Measurements from ENCODE around the gene ACSF2.
A peak's percentile ranks its signal among the peaks of the same experiment; 100 is the strongest.
"Not testable (repeated sequence)": the region's sequence is repeated elsewhere in the genome, so short reads cannot be mapped to it uniquely, and the experiment has no call there.

Gene ACSF2, protein sequence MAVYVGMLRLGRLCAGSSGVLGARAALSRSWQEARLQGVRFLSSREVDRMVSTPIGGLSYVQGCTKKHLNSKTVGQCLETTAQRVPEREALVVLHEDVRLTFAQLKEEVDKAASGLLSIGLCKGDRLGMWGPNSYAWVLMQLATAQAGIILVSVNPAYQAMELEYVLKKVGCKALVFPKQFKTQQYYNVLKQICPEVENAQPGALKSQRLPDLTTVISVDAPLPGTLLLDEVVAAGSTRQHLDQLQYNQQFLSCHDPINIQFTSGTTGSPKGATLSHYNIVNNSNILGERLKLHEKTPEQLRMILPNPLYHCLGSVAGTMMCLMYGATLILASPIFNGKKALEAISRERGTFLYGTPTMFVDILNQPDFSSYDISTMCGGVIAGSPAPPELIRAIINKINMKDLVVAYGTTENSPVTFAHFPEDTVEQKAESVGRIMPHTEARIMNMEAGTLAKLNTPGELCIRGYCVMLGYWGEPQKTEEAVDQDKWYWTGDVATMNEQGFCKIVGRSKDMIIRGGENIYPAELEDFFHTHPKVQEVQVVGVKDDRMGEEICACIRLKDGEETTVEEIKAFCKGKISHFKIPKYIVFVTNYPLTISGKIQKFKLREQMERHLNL

DNA sequence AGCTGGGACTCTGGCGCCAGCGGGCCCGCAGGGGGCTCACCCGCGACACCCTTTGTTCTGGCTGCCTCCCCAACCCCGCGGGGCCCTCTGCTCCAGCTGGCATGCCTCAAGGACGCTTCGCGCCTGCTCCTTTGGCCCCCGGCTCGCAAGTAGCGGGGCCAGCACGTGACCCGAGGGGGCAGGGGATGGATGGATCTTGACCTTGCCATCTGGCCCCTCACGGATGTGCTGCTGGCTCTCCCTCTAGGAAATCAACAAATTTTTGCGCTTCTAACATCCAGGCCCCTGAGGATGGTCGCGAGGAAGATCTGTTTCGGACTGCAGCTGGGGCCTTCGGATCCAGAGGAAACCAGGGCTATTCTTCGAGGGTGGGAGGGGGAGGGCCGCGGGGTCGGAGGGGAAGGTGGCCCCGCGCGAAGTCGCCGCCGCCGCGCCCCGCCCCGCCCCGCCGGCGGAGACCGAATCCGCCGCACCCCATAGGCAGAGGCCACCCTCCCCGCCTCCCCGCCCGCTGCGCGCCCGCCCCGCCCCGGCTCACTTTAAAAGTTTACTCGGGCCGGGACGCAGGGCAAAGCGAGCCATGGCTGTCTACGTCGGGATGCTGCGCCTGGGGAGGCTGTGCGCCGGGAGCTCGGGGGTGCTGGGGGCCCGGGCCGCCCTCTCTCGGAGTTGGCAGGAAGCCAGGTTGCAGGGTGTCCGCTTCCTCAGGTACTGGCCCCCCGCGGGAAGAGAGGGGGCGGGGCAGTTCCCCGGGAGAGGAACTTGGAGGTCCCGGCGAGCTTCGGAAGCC is at the start of gene ACSF2:
ACSF2 (plus strand) TSS at position 537 of the 790 bp plus-strand sequence; CDS start at position 581, 44 bp downstream.
- DNase-seq = peak; percentile 67

DNA sequence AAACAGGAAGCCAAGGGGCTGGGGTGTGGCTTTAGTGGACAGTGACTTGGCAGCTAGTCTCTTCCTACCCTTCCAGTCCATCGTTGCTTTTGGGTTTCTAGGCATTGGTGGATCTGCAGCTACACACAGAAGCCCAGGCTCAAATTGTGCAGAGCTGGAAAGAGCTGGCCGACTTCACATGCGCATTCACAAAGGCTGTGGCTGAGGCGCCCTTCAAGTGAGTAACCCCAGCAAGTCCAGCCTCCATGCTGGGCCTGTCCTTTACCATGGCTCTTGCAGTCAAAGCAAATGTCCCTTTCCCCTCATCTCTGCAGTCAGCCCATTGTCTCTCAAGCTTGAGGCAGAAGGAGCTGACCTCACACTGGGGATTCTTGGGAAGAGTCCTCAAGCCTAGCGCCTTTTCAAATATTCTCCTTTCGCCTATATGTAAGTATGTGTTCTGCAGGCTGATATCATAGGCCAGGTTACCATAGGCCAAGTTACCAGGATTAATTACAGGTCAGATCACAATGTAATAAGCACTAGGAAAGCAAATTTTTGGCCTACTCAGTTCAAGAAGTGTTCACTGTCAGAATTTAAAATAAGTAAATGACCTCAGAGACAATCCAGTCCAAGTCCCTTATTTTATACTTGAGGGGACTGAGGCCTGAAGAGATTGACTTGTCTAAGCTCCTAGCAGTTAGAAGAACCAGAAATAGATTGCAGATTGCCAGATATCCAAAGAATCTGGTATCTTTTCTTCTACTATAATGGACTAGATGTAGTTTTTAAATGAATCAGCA is 46.5 kb upstream of the ACSF2 start:
- DNase-seq = no peak

DNA sequence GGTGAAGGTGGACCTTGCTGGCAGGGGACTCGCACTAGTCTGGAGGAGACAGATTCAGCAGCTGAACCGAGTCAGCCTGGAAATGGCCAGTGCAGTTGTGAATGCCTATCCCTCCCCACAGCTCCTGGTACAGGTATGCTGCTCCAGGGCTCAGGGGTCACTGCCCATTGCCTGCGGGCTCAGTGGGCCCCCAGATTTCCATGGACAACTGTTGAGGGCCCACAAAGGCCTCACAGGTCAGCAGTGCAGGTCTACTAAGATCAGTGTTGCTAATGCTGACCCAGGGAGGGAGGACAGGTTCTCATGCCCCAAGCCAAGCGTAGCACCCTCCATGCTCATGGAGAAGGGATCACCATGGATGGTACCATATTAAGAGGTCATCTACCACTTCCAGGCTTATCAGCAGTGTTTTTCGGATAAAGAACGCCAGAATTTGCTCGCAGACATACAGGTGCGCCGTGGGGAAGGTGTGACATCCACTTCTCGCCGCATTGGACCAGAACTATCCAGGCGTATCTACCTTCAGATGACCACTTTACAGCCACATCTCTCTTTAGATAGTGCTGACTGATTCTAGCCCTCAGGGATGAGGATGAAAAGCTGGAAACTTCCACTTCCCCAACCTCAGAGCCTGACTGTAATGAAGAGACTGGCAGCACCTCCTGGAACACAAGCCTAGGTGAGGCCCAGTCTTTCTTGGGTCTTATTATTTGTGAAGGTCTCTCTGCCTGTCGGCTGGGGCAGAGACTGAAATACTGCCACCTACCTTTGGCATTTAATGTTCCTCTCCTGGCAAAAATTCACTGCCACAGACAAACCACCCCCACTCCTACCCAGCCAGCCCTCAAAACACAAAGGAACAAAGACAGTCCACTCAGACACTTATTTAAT is 45.4 kb upstream of the ACSF2 start:
- DNase-seq = no peak

DNA sequence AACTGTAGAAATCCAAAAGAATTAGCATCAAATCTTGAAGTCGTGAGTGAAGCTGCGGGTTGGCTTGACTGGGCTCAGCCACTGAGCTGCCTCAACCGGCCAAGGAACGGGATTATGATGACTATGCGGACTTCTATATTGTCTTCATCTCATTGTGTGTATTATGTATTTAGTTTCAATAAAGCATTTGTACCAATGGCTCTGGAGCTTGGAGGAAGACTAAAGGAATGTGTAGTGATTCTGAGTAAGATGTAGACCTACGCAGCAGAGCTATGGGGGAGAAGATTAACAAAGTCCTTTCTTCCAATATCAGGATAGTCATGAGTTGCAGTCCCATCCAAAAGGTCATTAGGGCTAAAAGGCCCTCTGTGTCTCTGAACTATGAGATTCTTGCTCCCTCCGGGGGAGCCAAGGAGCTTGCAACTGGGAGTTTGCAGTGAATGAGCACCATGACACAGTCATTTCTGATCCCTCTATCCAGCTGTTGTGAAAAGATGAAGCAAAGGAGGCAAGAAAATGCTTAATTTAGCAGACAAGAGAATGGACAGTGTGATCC is 44.7 kb upstream of the ACSF2 start:
- no peak for DNase-seq

DNA sequence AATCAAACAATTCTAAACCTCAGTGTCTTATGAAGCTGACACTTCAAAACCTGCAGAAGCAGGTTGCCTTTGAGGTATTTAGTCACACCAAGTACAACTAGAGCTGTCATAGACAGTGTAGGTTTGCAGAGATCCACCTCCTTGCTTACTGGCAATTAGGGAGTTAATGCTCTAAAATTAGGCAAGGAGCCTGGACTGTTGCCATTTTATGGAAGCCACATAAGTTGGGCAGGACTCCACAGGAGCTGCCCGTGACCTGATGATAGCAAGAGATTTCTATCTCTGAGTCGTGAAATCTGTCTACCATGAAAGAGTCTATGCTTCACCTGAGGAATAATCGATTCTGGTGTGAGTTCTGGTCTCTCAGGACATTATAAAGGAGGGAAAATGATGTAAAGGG is 44.1 kb upstream of the ACSF2 start:
- no peak for DNase-seq

DNA sequence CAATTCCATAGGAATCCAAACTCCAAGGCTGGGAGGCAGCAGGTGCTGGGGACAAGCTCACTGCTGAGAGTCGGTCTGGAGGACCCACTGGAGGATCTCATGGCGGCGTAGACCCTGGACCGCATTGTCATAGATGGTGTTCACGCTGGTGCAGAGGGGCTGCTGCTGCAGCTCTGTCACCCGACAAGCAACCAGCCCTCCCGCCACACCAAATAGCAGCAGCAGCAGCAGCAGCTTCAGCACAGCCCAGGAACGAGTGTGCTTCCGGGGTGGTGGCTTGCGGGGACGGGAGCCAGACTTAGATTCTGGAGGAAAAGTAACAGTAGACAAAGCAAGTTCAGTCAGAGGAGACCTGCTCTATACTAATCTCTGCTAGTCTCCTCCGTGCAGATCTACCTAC is 43.1 kb upstream of the ACSF2 start:
- DNase-seq = no peak

DNA sequence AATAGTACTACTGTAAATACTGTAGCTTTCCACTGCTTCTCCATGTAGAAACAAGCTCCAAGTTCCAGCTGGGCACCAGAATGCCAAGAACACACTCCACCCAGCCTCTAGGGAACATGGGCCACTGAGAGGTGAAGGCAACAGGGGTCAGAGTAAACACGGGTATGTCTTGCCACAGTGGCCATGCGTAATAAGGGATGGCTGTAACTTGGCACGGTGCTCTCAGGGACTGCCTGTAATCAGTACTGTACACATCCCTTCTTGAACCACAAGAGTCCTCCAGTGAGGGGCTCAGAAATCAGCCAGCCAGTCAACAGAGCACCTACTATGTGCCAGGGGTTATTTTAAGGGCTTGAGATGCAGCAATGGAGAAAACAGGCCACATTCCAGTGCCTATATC is 39.5 kb upstream of the ACSF2 start:
- no peak for DNase-seq

DNA sequence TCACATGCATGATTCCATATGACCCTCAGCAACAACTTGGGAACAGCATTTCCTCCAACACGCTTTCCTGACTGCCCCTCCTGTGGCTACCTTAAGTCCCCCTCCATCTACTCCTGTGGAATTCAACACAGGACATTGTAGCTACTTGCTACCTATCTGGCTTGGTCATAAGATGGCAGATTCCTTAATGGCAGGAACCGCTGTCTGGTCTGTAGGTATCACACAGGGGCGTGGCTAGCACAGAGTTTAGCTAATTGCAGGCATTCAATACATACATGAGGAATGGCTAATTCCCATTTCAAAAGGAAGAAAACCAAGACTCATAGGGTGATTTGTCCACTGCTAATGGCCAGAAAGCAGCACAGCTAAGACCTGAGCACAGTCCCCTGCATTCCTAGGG is 37.3 kb upstream of the ACSF2 start:
- no peak for DNase-seq

DNA sequence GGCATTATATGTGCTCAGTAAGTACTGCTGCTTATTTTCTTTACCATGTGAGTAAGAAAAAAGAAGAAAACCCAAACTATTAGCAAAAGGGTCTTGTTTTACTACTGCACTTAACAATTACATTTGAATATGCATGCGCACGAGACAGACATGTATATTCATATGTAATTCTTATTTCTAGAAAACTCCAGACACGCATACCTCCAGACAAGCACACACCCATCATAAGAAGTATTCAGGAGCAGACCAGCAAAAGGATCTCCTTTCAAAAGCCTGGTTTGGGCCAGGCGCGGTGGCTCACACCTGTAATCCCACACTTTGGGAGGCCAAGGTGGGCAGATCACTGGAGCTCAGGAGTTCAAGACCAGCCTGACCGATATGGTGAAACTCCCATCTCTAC is 36.5 kb upstream of the ACSF2 start:
- DNase-seq = no peak

DNA sequence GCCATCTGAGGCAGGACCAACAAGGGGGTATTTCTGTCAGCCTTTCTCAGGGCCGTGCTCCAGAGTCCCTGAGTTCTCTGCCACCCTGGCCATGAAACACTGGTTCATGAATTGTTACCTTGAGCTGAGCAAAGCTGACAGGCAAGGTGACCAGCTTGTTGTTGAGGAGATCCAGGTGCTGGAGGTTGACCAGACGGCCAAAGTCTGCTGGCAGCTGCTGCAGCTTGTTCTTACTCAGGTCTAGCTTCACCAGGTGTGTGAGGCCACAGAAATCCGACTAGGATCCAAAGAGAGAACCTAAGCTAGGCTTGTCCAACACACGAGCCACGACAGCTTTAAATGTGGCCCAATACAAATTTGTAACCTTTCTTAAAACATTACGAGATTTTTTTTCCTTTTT is 33.4 kb upstream of the ACSF2 start:
- DNase-seq = no peak

DNA sequence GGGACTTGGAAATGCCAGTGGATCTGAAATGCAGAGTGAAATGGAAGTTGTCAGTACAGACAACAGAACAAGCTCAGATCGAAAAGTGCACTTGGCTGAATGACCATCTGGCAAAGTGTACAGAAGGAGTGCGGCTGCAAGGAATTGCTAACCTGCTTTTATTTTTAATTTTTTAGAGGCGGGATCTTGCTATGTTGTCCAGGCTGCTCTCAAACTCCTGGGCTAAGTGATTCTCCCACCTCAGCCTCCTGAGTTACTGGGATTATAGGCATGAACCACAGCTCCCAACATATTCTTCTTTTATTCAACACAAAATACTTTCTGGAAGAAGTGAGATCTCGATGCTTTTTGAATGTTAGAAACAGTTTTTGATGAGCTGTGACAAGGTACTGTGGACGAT is 32.3 kb upstream of the ACSF2 start:
- DNase-seq = no peak

DNA sequence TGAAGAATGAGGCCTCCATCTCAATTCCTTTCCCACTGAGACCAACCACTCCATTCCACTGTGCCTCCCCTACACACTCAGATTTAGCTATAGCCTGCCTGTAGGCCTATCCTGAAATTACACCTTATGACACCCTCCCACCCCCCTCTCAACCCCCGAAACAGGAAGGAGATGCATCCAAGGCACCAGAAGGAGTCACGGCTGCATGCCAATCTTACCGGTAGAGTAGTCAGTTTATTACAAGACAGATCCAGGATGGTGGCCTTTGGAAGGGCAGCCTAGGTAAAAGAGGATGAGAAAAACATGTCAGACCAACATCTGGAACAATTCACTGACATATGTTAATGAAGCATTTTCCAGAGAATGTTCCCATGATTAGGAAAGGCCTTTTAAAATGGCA is 31.3 kb upstream of the ACSF2 start:
- no peak for DNase-seq

DNA sequence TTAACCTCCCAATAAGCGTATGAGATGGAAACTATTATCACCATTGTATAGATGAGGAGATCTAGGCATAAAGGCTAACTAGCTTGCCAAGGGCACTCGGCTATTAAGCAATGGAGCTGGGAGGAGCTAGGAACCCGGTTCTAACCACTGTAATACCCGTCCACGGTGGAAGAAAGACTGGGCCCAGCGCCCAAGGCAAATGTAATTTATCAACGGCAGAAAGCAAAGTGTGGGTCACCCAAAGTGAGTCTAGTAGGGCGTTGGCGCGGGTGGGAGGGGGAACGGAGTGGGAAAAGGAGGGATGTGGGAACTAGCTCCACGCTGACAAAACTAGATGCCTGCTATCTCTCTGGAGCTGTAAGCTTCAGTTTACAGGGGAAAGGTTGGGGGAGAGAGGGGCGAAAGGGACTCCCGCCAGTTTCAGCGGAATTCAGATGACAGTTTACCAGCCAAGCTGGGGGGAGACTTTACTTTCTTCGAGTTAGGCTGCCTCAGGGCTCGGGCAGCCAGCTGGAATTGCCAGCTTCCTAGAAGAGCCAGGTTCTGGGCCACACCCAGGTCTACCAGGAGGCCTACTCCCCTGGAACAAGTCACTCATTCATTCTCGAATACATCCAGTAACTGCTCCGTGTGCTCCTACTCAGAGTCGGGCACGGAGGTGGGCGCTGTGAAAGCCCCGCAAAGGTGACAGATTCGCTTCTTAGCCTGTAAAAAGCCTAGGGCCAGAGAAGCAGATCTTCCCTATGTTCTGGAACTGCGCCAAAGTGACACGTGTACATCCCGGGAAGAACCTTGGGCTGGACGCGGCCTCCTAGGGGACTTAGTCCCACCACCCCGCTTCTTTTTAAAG is 29.5 kb upstream of the ACSF2 start:
- DNase-seq = peak; percentile 40

DNA sequence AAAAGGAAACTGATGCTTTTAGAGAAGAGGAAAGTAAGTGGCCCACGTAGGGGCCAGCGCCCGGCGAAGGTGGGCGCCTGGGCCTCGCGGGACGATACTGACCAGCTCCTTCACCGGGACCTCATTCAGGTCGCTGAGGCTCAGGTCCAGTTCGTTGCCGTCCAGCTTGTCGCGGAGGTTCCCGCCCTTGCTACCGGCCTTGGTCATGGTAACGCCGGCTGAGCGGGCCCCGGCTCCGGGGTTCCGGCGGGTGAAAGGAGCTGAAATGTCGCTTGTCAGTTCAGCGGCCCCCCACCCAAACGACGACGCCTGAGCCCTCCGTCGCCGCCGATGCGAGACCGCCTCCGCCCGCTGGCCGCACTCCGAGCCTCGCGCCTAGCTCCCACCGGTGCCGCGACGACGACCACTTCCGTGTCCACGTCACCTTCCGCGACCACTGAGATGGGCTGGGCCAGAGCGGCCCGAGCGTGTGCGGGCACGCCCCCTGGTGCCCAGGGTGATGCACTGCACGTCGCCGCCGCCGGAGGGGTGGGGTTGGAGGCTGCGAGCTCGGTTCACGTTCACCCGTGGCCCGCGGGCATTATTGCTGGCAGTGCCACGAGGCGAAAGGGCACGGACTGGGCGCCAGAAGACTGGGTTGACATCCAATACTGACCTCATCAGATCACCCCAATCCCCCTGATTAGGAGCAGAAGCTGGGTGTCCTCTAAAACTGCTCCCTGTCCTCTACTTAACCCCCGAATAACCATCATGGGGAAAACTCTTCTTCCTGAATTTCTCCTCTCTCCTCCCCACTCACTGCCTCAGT is 28.7 kb upstream of the ACSF2 start, which contains the start of gene LRRC59:
LRRC59 (minus strand) TSS at position 413 of the 808 bp plus-strand sequence; CDS start at position 207, 206 bp downstream.
- DNase-seq = peak; percentile 92

DNA sequence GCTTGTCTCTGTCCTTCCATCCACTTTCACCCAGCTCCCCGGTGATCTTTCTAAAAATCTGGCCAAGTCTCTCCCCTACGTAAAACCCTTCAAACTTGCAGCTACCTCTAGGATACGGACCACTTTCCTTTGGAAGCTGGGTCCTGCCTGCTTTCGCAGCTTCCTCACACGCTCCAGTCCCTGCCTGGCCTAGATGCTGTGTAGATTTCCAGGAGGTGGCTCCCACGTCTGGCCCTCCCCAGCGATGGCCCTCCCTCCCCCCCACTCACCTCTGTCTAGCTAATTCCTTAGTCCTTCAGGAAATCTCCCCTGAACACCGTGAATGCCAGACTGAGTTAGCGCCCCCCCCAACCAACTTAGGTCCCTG is 28.1 kb upstream of the ACSF2 start:
- DNase-seq = no peak

DNA sequence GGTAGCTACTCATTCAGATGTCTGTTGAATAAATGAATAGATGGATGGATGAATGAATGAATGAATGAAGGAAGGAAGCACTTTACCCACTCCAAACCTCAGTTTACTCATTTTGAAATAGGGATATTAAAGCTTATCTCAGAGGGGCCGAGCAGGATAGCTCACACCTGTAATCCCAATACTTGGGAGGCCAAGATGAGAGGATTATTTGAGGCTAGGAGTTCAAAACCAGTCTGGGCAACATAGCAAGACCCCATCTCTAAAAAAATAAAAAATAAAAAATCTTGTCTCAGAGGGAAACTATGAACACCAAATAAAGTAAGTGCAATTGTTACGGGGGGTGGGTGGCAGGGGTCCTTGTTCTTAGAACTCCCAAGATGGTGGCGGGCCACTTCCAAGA is 27.3 kb upstream of the ACSF2 start:
- DNase-seq = not testable (repeated sequence)

DNA sequence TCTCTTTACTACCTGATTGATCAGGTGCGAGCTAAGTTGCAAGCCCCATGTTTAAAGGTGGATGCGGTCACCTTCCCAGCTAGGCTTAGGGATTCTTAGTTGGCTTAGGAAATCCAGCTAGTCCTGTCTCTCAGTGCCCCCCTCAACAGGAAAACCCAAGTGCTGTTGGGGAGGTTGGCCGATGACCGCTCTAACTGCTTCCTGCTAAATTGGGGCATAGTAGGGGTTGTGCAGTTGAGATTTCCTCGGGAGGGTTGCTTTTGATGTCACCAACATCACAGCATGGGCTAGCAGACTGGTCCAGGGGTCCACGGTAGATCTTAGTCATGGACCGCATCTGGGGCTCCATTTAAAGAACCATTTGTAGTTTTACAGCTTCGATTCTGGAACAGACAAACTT is 26.4 kb upstream of the ACSF2 start:
- DNase-seq = not testable (repeated sequence)

DNA sequence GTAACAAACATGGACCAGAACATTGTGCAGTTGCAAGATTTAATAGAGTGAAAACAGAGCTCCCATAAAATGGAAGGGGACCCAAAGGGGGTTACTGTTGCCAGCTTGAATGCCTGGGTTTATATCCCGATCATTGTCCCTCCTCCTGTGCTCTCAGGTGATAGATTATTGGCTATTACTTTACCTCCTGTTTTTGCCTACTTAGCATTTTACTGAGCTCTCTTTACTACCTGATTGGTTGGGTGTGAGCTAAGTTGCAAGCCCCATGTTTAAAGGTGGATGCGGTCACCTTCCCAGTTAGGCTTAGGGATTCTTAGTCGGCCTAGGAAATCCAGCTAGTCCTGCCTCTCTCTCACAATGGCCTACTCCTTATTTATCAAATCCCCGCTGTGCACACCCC is 20.7 kb upstream of the ACSF2 start:
- DNase-seq = not testable (repeated sequence)

DNA sequence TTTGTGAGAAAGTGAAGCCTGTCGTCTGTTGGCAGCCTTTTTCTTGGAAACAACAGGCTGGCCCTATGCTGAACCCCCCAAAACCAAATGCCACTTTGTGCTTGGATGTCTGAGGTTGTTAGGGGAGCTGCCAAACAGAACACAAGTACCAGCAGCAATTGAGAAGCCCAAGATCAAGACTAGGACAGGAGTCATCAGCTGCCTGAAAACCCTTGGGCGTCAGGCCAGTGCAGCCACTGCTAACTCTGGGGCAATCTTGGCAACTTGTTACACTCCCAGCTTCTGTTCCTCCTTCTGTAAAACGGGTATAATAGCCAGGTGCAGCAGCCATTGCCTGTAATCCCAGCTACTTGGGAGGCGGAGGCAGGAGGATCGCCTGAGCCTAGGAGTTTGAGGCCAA is 19.4 kb upstream of the ACSF2 start:
- DNase-seq = no peak

DNA sequence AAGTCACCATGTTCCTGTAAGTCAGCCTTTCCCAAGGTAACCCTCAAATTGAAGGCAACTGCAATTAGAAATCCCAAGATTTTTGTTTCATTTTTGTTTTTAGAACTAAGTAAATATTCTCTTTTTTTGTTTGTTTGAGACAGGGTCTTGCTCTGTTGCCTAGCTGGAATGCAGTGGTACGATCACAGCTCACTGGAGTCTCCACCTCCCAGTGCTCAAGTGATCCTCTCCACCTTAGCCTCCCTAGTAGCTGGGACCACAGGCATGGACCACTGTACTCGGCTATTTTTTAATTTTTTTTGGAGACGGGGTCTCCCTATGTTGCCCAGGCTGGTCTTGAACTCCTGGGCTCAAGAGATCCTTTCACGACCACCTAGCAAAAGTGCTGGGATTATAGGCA is 18.1 kb upstream of the ACSF2 start:
- no peak for DNase-seq

Measured in stimulated activated CD4-positive, alpha-beta T cell treated with anti-CD3 and anti-CD28 coated beads, Interleukin-4, amount 100 ng/mL, for 24 hours (primary cell).